ENCODE results near the gene L1CAM.
A peak's percentile ranks its signal among the peaks of the same experiment; 100 is the strongest.

Gene L1CAM

GRCh38 chrX:153863251-153863991 is 22.6 kb downstream of the L1CAM start:
- no peak for DNase-seq

- no peak for DNase-seq
Measured at GRCh38 chrX:153862369-153863250, 23.4 kb downstream of the L1CAM start.

GRCh38 chrX:153861733-153862310 is 24.2 kb downstream of the L1CAM start:
- peak; percentile 81 to 88 for DNase-seq

DNA sequence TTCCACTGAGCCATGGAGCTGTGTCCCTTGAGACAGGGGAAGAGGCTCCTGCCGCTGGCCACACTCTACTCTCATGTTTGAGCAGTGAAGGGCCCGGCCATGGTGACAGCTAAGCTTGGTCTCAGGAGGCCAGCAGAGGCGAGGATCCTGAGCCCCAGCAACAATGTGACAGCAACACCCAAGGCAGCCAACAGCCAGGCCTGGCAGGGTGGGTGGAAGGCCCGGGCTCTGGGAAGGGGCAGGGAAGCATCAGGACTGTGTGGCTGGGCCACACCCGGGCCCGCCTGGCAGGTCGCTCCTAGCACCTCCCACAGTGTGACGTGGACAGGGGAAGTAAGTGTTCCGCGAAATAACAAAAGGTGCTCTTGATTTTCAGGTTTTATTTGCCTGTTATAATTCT is 24.8 kb downstream of the L1CAM start:
- DNase-seq: no peak

- no peak for DNase-seq
Measured at GRCh38 chrX:153857348-153857903, 28.5 kb downstream of the L1CAM start.

- no peak for DNase-seq
Measured at GRCh38 chrX:153854702-153855101, 31.3 kb downstream of the L1CAM start.

DNA sequence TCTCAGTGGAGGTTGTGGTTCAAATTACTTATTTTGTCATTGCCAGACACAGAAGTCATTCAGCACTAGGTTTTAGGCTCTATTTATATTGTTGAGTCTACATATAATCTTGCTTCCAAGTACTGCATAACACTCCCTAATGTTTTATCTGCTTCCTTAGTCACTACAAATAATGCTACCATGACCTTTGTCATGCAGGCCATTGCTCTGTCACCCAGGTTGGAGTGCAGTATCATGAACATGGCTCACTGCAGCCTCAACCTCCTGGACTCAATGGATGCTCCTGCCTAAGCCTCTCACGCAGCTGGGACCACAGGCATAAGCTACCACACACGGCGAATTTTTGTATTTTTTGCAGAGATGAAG is 32.1 kb downstream of the L1CAM start:
- DNase-seq: no peak

DNA sequence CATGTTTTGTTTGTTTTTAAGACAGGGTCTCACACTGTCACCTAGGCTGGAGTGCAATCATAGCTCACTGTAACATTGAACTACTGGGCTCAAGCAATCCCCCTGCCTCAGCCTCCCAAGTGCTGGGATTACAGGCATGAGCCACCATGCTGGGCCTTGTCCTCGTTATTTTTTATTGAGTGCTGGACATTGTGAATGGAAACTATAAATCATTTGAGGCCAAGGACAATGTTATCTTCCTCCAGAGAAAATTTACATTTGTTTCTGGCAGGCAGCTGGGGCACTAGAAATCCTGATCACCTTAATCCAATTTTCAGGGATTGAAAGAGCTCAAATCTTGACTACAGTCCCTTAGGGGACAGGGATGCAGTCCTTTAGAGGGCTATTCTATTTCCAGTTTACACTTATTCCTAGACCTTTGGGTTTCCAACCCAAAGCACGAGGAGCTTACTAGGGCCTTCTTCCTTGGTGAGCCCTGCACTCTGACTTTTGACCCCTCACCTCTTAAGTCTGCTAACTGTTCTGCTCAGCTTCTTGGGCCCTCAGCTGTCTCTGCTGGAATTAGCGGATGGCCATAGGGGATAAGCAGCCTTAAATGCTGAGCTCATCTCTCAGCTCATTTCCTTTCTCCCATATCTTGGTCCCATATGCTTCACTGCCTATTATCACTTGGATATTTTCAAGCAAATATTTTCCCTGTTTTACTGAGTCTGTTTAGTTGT is 32.6 kb downstream of the L1CAM start:
- DNase-seq: peak; percentile 80 to 84

DNA sequence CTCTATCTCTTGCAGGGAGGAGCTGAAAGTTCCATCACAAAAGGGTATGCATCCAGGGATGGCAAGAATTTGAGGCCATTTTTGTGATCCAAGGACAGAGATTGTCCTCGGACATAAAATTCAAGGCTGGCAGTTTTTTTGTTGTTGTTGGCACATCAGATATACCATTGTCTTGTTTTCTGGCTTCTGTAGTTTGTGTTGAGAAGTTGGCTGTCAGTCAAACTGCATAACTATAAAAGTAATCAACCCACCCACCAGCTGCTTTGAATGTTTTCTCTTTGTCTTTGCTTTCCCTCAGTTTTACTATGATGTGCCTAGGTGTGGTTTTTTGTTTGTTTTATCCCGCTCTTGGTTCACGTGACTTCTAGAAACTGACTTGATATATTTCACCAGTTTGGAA is 34.0 kb downstream of the L1CAM start:
- no peak for DNase-seq

DNA sequence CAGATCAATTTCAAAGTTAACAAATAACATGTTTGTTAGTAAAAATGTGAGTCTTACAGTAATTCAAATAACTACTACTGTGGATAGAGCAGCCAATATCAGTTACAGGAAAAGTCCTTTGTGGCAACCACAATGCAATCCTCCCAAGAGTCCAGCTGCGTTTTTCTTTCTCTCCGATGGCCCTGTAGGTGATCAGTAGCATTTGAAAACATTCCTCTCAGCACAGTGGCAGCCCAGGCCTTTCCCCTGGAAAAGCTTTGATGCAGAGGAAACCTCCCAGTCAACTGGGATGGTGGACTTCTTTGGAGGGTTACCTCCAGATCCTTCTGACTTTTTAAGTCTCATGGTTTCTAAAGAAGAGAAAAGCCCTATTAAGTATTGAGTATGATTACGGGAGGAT is 37.6 kb downstream of the L1CAM start:
- no peak for DNase-seq

DNA sequence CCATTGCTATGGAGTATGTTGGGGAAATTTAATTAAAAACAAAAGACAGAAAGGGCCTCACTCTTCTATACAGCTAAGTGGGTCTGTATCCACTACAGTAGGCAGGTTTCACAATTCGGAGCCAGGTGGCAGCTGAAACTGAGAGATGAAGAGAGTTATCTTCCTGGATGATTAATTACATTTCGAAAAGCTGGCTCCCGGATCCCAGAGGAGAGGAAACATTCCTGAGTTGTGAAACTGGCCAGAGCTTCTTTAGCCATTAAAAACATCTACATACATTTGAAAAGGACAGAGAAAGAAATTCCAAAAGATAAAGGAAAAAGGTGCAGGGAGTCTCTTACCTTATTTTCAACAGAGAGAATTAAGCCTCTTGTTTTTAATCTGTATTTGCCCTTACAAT is 40.1 kb downstream of the L1CAM start:
- peak in 1 of 2 experiments; percentile 30 for DNase-seq

GRCh38 chrX:153845195-153845594 is 40.8 kb downstream of the L1CAM start:
- no peak for DNase-seq

- no peak for DNase-seq
Measured at GRCh38 chrX:153844509-153845082, 41.4 kb downstream of the L1CAM start.

- DNase-seq: no peak
Measured at GRCh38 chrX:153836921-153837320, 49.1 kb downstream of the L1CAM start.

GRCh38 chrX:153832728-153833127 is 53.2 kb downstream of the L1CAM start:
- no peak for DNase-seq

GRCh38 chrX:153831429-153832150 is 54.4 kb downstream of the L1CAM start:
- no peak for DNase-seq

GRCh38 chrX:153830640-153831428 is 55.1 kb downstream of the L1CAM start:
- DNase-seq: peak in 1 of 2 experiments; percentile 35

- DNase-seq: peak in 1 of 2 experiments; percentile 20
Measured at GRCh38 chrX:153829799-153830639, 56.0 kb downstream of the L1CAM start, which contains the start of gene PDZD4. Gene PDZD4, minus strand, starts transcription at chrX:153830544. Its CDS starts 246 bp downstream, at chrX:153830298.

DNA sequence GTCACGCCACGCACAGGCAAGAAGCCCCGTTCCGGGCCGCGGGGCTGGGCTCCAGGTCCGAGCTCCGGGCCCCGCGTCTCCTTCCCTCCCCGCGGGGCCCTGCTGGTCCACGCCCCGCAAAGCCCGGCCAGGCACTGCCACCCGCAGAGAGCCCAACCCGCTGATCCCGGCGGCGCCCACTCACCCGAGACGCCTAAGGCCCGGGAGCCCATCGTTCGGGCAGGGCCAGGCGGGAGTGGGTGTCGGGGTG is 56.5 kb downstream of the L1CAM start:
- DNase-seq: no peak

Measured in NCI-H524 (cell line).